ENCODE data around the gene GUCY1A2. TPM values are rescaled to one million over a fixed set of nuclear protein-coding genes. Genes with fewer than 3 reads are reported as not detected.

Gene GUCY1A2
- total and polyA plus RNA-seq, 2 experiments from 2014 or later: 0.15 to 0.54 TPM

GRCh38 chr11:106950067-106950491, 68.2 kb downstream of the GUCY1A2 start:
- no peak overlapping the region for H3K27ac ChIP-seq
- H3F3A ChIP-seq (ENCODE audit: insufficient read depth): no peaks in the 10 kb centered on the region
- no peaks in the 10 kb centered on the region for H3K27me3 ChIP-seq (replicated peaks; ENCODE audit: insufficient read depth)
- H3K36me3 ChIP-seq (ENCODE audit: low read depth): no peaks in the 10 kb centered on the region
- no peaks in the 10 kb centered on the region for H3K4me1 ChIP-seq (ENCODE audit: insufficient read depth)
- H2AFZ ChIP-seq: no peak overlapping the region
- TF ChIP-seq EZH2 (IDR thresholded peaks at IDR 0.05; ENCODE audit: insufficient read depth, poor library complexity, severe bottlenecking): no peak
- TF ChIP-seq EZH2phosphoT487 (IDR thresholded peaks at IDR 0.05; ENCODE audit: insufficient read depth, low read depth): no peak
- H3K9me3 ChIP-seq (ENCODE audit: low read depth): no peaks in the 10 kb centered on the region
- H4K20me1 ChIP-seq (ENCODE audit: insufficient read depth): no peaks in the 10 kb centered on the region
- H3K4me2 ChIP-seq (ENCODE audit: unreplicated experiment): no peak overlapping the region
- in situ Hi-C loops (cut with MboI): no loop called here
- no peak overlapping the region for H3K9ac ChIP-seq
- peak; percentile 16 for DNase-seq
- H3K4me3 ChIP-seq: no peak overlapping the region
- H3K79me2 ChIP-seq (ENCODE audit: insufficient read depth): no peaks in the 10 kb centered on the region
- no peaks in the 10 kb centered on the region for H3K9me2 ChIP-seq (ENCODE audit: insufficient read depth)

- in situ Hi-C loops (cut with MboI): no loop called here
- no peaks in the 10 kb centered on the region for H3K9me2 ChIP-seq (ENCODE audit: insufficient read depth)
- DNase-seq: no peak
- H3K4me2 ChIP-seq (ENCODE audit: unreplicated experiment): no peak overlapping the region
- H3K9ac ChIP-seq: no peak overlapping the region
- no peaks in the 10 kb centered on the region for H3K36me3 ChIP-seq (ENCODE audit: low read depth)
- no peaks in the 10 kb centered on the region for H3K4me1 ChIP-seq (ENCODE audit: insufficient read depth)
- H3F3A ChIP-seq (ENCODE audit: insufficient read depth): no peaks in the 10 kb centered on the region
- H2AFZ ChIP-seq: no peak overlapping the region
- no peaks in the 10 kb centered on the region for H3K27me3 ChIP-seq (replicated peaks; ENCODE audit: insufficient read depth)
- WGBS, 2 experiments (ENCODE audit: low coverage in 1 of 2, low lambda C conversion rate in 2 of 2, missing lambda C conversion rate in 2 of 2): 89 to 94% methylated on average over 3 of the region's 3 CpGs
- H3K79me2 ChIP-seq (ENCODE audit: insufficient read depth): no peaks in the 10 kb centered on the region
- H3K9me3 ChIP-seq (ENCODE audit: low read depth): no peaks in the 10 kb centered on the region
- H3K4me3 ChIP-seq: no peak overlapping the region
- TF ChIP-seq EZH2phosphoT487 (IDR thresholded peaks at IDR 0.05; ENCODE audit: insufficient read depth, low read depth) (no peak), EZH2 (IDR thresholded peaks at IDR 0.05; ENCODE audit: insufficient read depth, poor library complexity, severe bottlenecking) (no peak)
- H3K27ac ChIP-seq: no peak overlapping the region
- no peaks in the 10 kb centered on the region for H4K20me1 ChIP-seq (ENCODE audit: insufficient read depth)
Observed at GRCh38 chr11:106943089-106943488, 75.2 kb downstream of the GUCY1A2 start.

GRCh38 chr11:106939157-106939556, 79.1 kb downstream of the GUCY1A2 start:
- in situ Hi-C loops (cut with MboI): no loop called here
- peaks cover 7% of the 10 kb centered on the region; the same call in 1 of the 2 replicates for H3K4me1 ChIP-seq (ENCODE audit: insufficient read depth)
- no peaks in the 10 kb centered on the region for H3K36me3 ChIP-seq (ENCODE audit: low read depth)
- no peaks in the 10 kb centered on the region for H4K20me1 ChIP-seq (ENCODE audit: insufficient read depth)
- H3K4me3 ChIP-seq: no peak overlapping the region
- 63 to 74% methylated on average over 2 of the region's 2 CpGs for WGBS, 2 experiments (ENCODE audit: low coverage in 1 of 2, low lambda C conversion rate in 2 of 2, missing lambda C conversion rate in 2 of 2)
- no peaks in the 10 kb centered on the region for H3K9me2 ChIP-seq (ENCODE audit: insufficient read depth)
- no peaks in the 10 kb centered on the region for H3K79me2 ChIP-seq (ENCODE audit: insufficient read depth)
- no peaks in the 10 kb centered on the region for H3K9me3 ChIP-seq (ENCODE audit: low read depth)
- no peak overlapping the region for H3K4me2 ChIP-seq (ENCODE audit: unreplicated experiment)
- no peak overlapping the region for H3K9ac ChIP-seq
- no peak overlapping the region for H3K27ac ChIP-seq
- H3K27me3 ChIP-seq (replicated peaks; ENCODE audit: insufficient read depth): no peaks in the 10 kb centered on the region
- no peak for DNase-seq
- TF ChIP-seq EZH2phosphoT487 (IDR thresholded peaks at IDR 0.05; ENCODE audit: insufficient read depth, low read depth): no peak
- TF ChIP-seq EZH2 (IDR thresholded peaks at IDR 0.05; ENCODE audit: insufficient read depth, poor library complexity, severe bottlenecking): no peak
- H2AFZ ChIP-seq: no peak overlapping the region
- H3F3A ChIP-seq (ENCODE audit: insufficient read depth): no peaks in the 10 kb centered on the region

- Histone ChIP-seq H4K20me1 (ENCODE audit: insufficient read depth) (no peaks in the 10 kb centered on the region), H3K27ac (no peak overlapping the region), H3F3A (ENCODE audit: insufficient read depth) (no peaks in the 10 kb centered on the region), H3K36me3 (ENCODE audit: low read depth) (no peaks in the 10 kb centered on the region), H3K4me2 (ENCODE audit: unreplicated experiment) (no peak overlapping the region), H3K79me2 (ENCODE audit: insufficient read depth) (no peaks in the 10 kb centered on the region), H3K27me3 (replicated peaks; ENCODE audit: insufficient read depth) (no peaks in the 10 kb centered on the region), H3K4me1 (ENCODE audit: insufficient read depth) (peaks cover 7% of the 10 kb centered on the region; the same call in 1 of the 2 replicates), H3K4me3 (no peak overlapping the region), H3K9me2 (ENCODE audit: insufficient read depth) (no peaks in the 10 kb centered on the region), H3K9me3 (ENCODE audit: low read depth) (no peaks in the 10 kb centered on the region), H3K9ac (no peak overlapping the region), H2AFZ (no peak overlapping the region)
- peak; percentile 34 for DNase-seq
- 78 to 87% methylated on average over 1 of the region's 1 CpG for WGBS, 2 experiments (ENCODE audit: low coverage in 1 of 2, low lambda C conversion rate in 2 of 2, missing lambda C conversion rate in 2 of 2)
- in situ Hi-C loops (cut with MboI): no loop called here
- TF ChIP-seq EZH2phosphoT487 (IDR thresholded peaks at IDR 0.05; ENCODE audit: insufficient read depth, low read depth) (no peak), EZH2 (IDR thresholded peaks at IDR 0.05; ENCODE audit: insufficient read depth, poor library complexity, severe bottlenecking) (no peak)
Observed at GRCh38 chr11:106937111-106937510, 81.2 kb downstream of the GUCY1A2 start.

- H3K9ac ChIP-seq: peak overlapping the region; percentile 14; the same call in 1 of the 2 replicates
- no peak for TF ChIP-seq EZH2phosphoT487 (IDR thresholded peaks at IDR 0.05; ENCODE audit: insufficient read depth, low read depth)
- no peak for TF ChIP-seq EZH2 (IDR thresholded peaks at IDR 0.05; ENCODE audit: insufficient read depth, poor library complexity, severe bottlenecking)
- H2AFZ ChIP-seq: 0 out of 2 replicates have a peak overlapping the region, but pooled peaks have one; percentile 23
- H4K20me1 ChIP-seq (ENCODE audit: insufficient read depth): no peaks in the 10 kb centered on the region
- peaks cover 22% of the 10 kb centered on the region for H3K4me1 ChIP-seq (ENCODE audit: insufficient read depth)
- no peaks in the 10 kb centered on the region for H3K9me2 ChIP-seq (ENCODE audit: insufficient read depth)
- in situ Hi-C loops (cut with MboI): no loop called here
- peak overlapping the region; percentile 9; the same call in 1 of the 2 replicates for H3K27ac ChIP-seq
- H3K79me2 ChIP-seq (ENCODE audit: insufficient read depth): no peaks in the 10 kb centered on the region
- H3K4me3 ChIP-seq: no peak overlapping the region
- H3K9me3 ChIP-seq (ENCODE audit: low read depth): no peaks in the 10 kb centered on the region
- H3K4me2 ChIP-seq (ENCODE audit: unreplicated experiment): peak overlapping the region; percentile 29
- no peaks in the 10 kb centered on the region for H3F3A ChIP-seq (ENCODE audit: insufficient read depth)
- DNase-seq: peak; percentile 73
- H3K36me3 ChIP-seq (ENCODE audit: low read depth): no peaks in the 10 kb centered on the region
- no peaks in the 10 kb centered on the region for H3K27me3 ChIP-seq (replicated peaks; ENCODE audit: insufficient read depth)
Observed at GRCh38 chr11:106925245-106925644, 93.0 kb downstream of the GUCY1A2 start.

Data from GM23248 (cell line).